BE2C (cell line): Measurements from ENCODE around the gene CWC22. TPM values are rescaled to one million over a fixed set of nuclear protein-coding genes. Genes with fewer than 3 reads are reported as not detected.
"Not testable (repeated sequence)": the region's sequence is repeated elsewhere in the genome, so short reads cannot be mapped to it uniquely, and the experiment has no call there.

ENCODE experiments used
- DNase-seq: peaks from one replicate; pipeline ENCODE4 v3.0.0-alpha.2; 2020
- H3K27me3 ChIP-seq: fragments of 250-450 bp; sonication (Bioruptor Pico); 2 replicates; pipeline ENCODE4 v1.5.1; 2020; ENCODE audit warnings: mild to moderate bottlenecking
- H3K36me3 ChIP-seq: fragments of 250-450 bp; sonication (Bioruptor Pico); 2 replicates; pipeline ENCODE4 v1.5.1; 2020; ENCODE audit warnings: mild to moderate bottlenecking
- H3K4me1 ChIP-seq: fragments of 250-450 bp; sonication (Bioruptor Pico); 2 replicates; pipeline ENCODE4 v1.5.1; 2020
- H3K4me3 ChIP-seq: 2 replicates; pipeline ENCODE4 v1.5.1; 2011; ENCODE audit warnings: low read depth, low read length
- H3K9me3 ChIP-seq: fragments of 250-450 bp; sonication (Bioruptor Pico); 2 replicates; pipeline ENCODE4 v1.5.1; 2020
- polyA plus RNA-seq: library from polyadenylated mRNA; unstranded; fragments of >200 nt; gene quantifications from one replicate; pipeline ENCODE4 v1.2.1, GENCODE V29; 2012; ENCODE audit warnings: low read depth, missing spikeins; ENCODE audit not compliant: insufficient read length, insufficient read depth
- TF ChIP-seq, protein P1 (sequence below): IDR thresholded peaks from 2 replicates; pipeline ENCODE4 v1.5.1; 2012; ENCODE audit warnings: mild to moderate bottlenecking, low read depth, low read length

CWC22 gene
- 7.8 TPM for polyA plus RNA-seq

DNA sequence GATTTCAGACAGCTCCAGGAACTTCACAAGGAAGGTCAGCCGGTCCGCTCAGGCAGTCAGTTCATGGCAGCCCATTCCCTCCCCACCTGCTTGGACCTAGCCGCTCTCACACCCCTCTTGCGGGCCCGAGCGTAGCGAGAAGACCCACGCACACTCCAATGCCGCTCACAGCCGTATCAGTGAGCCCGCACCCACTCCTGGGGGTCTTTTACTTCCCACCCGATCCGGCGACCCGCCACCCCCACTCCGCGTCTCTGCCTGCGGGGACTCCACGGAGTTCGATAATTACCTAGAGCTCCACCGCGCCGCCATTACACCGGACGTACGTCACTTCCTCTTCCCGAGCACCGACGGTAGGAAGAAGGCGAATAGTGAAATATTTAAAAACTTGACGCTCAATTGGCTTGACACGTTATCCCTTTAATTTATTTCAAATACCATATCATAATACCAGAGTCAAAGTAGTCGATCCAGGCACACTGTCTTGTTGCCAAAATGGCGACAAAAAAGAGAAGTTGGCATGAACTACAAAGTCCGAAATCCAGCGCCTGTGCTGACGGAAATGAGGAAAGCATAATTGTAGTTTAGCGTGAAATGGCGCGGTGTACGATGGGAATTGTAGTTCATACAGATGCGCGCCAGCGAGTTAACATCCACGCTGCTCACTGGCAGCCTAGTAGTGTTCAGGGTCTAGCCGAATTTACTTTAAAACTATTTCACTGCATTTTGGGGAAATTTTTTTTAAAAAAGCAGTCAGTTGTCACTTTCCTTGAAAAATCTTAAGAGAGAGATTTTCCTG is at the start of gene CWC22:
CWC22 (minus strand) TSS at position 517 of the 799 bp plus-strand sequence. CDS start 13,956 bp downstream, outside the sequence.
- Histone ChIP-seq H3K36me3 (no peaks in the 10 kb centered on the region), H3K9me3 (no peaks in the 10 kb centered on the region), H3K4me3 (peak within 1 kb of the TSS; percentile 94), H3K27me3 (no peaks in the 10 kb centered on the region), H3K4me1 (no peaks in the 10 kb centered on the region)
- TF ChIP-seq, protein P1, sequence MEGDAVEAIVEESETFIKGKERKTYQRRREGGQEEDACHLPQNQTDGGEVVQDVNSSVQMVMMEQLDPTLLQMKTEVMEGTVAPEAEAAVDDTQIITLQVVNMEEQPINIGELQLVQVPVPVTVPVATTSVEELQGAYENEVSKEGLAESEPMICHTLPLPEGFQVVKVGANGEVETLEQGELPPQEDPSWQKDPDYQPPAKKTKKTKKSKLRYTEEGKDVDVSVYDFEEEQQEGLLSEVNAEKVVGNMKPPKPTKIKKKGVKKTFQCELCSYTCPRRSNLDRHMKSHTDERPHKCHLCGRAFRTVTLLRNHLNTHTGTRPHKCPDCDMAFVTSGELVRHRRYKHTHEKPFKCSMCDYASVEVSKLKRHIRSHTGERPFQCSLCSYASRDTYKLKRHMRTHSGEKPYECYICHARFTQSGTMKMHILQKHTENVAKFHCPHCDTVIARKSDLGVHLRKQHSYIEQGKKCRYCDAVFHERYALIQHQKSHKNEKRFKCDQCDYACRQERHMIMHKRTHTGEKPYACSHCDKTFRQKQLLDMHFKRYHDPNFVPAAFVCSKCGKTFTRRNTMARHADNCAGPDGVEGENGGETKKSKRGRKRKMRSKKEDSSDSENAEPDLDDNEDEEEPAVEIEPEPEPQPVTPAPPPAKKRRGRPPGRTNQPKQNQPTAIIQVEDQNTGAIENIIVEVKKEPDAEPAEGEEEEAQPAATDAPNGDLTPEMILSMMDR: no peak
- peak; percentile 71 for DNase-seq

DNA sequence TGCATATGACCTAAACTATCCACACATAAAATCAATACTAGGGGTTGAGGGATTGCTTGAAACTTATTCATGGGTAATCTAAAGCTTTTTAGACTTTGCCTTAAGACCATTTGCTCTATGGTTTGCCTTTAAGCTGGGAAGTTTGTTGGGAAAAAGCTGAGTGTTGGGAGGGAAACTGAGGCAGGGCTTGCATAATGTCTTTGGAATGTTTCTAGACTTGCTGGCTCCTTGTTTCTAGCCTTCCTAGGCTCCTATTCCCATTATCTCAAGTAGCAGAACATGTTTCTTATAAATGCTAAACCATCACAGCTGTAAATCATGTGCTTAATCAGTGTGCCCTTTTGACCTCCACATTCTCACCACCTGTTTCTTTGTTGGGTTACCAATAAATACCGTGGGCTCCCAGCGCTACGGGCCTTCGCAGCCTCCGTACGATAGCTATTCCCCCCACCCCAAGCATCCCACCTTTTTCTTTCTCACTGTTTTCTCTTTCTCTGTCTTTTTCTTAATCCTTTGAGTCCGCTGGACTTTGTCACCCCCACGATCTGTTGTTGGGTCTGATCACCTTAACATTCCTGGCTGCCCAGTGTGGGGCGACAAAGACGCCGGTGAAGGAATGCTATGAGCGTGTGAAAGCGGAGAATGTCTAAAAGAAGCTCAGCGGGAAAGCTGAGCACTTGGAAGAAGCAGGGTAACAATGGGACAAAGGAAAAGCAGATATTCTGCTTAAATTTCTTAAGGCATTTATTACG is 49.4 kb upstream of the CWC22 start:
- H3K4me1 ChIP-seq: no peaks in the 10 kb centered on the region
- H3K36me3 ChIP-seq: no peaks in the 10 kb centered on the region
- no peak for DNase-seq
- H3K4me3 ChIP-seq: no peak overlapping the region
- H3K9me3 ChIP-seq: no peaks in the 10 kb centered on the region
- no peaks in the 10 kb centered on the region for H3K27me3 ChIP-seq
- TF ChIP-seq, protein P1: no peak

DNA sequence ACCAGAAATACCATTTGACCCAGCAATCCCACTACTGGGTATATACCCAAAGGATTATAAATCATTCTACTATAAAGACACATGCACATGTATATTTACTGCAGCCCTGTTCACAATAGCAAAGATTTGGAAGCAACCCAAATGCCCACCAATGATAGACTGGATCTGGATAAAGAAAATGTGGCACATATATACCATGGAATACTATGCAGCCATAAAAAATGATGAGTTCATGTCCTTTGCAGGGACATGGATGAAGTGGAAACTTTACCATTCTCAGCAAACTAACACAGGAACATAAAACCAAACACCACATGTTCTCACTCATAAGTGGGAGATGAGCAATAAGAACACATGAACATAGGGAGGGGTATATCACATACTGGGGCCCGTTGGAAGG is 47.5 kb upstream of the CWC22 start:
- not testable (repeated sequence) for H3K9me3 ChIP-seq, H3K4me3 ChIP-seq, H3K27me3 ChIP-seq, H3K4me1 ChIP-seq, DNase-seq, H3K36me3 ChIP-seq

DNA sequence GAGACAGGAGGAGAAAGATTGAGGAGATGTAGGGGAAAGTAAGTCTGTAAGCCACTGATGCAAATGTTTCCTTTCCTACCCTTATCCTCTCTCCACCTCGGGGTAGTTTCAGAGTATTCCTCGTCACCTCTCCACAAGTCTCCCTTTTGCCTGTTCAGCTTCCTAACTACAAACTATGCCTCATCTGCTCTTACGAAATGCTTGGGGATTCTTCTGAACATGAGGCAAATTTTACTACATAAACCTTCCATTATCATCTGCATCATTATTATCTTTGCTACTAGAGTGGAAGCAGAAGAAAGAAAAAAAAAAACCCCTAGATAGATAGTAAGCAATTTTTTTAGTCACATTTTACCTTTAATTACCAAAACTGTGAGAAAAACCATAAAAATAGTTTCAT is 43.1 kb upstream of the CWC22 start:
- DNase-seq: no peak
- Histone ChIP-seq H3K4me3 (no peak overlapping the region), H3K9me3 (no peaks in the 10 kb centered on the region), H3K27me3 (no peaks in the 10 kb centered on the region), H3K36me3 (no peaks in the 10 kb centered on the region), H3K4me1 (no peaks in the 10 kb centered on the region)
- TF ChIP-seq, protein P1: no peak

DNA sequence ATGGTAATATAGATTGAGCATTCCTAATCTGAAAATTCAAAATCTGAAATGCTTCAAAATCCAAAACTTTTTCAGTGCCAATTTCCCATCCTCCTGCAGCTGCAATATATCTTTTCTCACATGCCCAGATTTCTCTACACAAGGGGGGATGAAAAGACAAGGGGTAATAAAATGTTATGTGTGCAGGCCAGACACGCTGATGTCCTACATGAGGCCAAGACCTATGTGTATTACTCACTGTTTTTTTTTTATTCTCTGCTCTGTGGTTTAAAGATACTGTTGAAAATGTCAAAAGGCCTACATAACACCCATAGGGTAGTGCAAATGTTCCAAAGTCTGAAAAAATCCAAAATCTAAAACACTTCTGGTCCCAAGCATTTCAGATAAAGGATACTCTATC is 41.2 kb upstream of the CWC22 start:
- Histone ChIP-seq H3K4me1 (no peaks in the 10 kb centered on the region), H3K4me3 (no peak overlapping the region), H3K27me3 (no peaks in the 10 kb centered on the region), H3K36me3 (no peaks in the 10 kb centered on the region), H3K9me3 (no peaks in the 10 kb centered on the region)
- TF ChIP-seq, protein P1: no peak
- no peak for DNase-seq

DNA sequence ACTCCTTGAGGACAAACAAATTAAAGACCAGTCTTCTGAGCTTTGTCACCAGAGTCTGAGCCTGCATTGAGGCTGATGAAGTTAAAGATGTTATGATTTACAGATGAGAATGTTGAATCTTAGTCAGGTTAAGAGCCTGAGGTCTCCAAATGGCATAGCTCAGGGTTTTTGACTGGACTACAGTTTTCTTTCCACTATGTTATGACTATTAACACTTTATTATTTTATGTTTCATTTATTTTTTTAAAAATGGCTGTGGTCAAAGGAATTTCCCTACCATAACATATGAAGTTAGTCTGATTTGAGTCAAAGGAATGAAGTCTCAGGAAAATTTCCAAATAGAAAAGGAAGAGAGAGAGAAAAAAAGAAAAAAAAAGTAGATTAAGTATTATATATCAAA is 39.7 kb upstream of the CWC22 start:
- H3K36me3 ChIP-seq: no peaks in the 10 kb centered on the region
- no peak for DNase-seq
- no peaks in the 10 kb centered on the region for H3K9me3 ChIP-seq
- TF ChIP-seq, protein P1: no peak
- H3K4me3 ChIP-seq: no peak overlapping the region
- H3K27me3 ChIP-seq: no peaks in the 10 kb centered on the region
- H3K4me1 ChIP-seq: no peaks in the 10 kb centered on the region
